Effector CD4-positive, alpha-beta T cell (primary cell): ENCODE results near the gene GOLT1B.

Experiments used
- DNase-seq: peaks from one replicate; pipeline ENCODE4 v3.0.0-alpha.2; 2020

The GOLT1B gene

GRCh38 chr12:21526053-21526452, 24.5 kb downstream of the GOLT1B start, which contains the start of gene SPX:
Gene SPX (plus strand): TSS chr12:21526296. CDS start chr12:21526473, 177 bp downstream.
- DNase-seq, result no peak

GRCh38 chr12:21526721-21527345, 25.2 kb downstream of the GOLT1B start:
- DNase-seq, result no peak

- peak; percentile 51 for DNase-seq
These were observed 26.0 kb downstream of the GOLT1B start for GRCh38 chr12:21527451-21528180.

- no peak for DNase-seq
These were observed 27.4 kb downstream of the GOLT1B start for GRCh38 chr12:21528953-21529352.

GRCh38 chr12:21529456-21529855, 27.9 kb downstream of the GOLT1B start:
- DNase-seq, result no peak

GRCh38 chr12:21538061-21538653, 36.6 kb downstream of the GOLT1B start:
- DNase-seq, result no peak

- no peak for DNase-seq
These were observed 38.2 kb downstream of the GOLT1B start for GRCh38 chr12:21539797-21540196.

GRCh38 chr12:21541773-21542172, 40.2 kb downstream of the GOLT1B start:
- no peak for DNase-seq

- no peak for DNase-seq
These were observed 40.8 kb downstream of the GOLT1B start for GRCh38 chr12:21542403-21542802.

- no peak for DNase-seq
These were observed 41.6 kb downstream of the GOLT1B start for GRCh38 chr12:21543151-21543550.

GRCh38 chr12:21545557-21545956, 44.0 kb downstream of the GOLT1B start:
- DNase-seq, result no peak

- no peak for DNase-seq
These were observed 45.1 kb downstream of the GOLT1B start for GRCh38 chr12:21546716-21547115.

GRCh38 chr12:21547437-21547836, 45.8 kb downstream of the GOLT1B start:
- no peak for DNase-seq

GRCh38 chr12:21551841-21552465, 50.4 kb downstream of the GOLT1B start:
- no peak for DNase-seq

GRCh38 chr12:21552635-21553328, 51.2 kb downstream of the GOLT1B start:
- DNase-seq, result no peak

- no peak for DNase-seq
These were observed 51.7 kb downstream of the GOLT1B start for GRCh38 chr12:21553329-21553675.

GRCh38 chr12:21558100-21558679, 56.6 kb downstream of the GOLT1B start:
- DNase-seq, result no peak

GRCh38 chr12:21559855-21560569, 58.4 kb downstream of the GOLT1B start:
- DNase-seq, result no peak

- DNase-seq, result no peak
These were observed 59.6 kb downstream of the GOLT1B start for GRCh38 chr12:21561158-21561557.

- DNase-seq, result no peak
These were observed 61.3 kb downstream of the GOLT1B start for GRCh38 chr12:21562859-21563258.

- no peak for DNase-seq
These were observed 64.8 kb downstream of the GOLT1B start for GRCh38 chr12:21566223-21566906.
